HepG2 (cell line): Measurements from ENCODE around the gene RUFY2. TPM values are rescaled to one million over a fixed set of nuclear protein-coding genes. Genes with fewer than 3 reads are reported as not detected.
A peak's percentile ranks its signal among the peaks of the same experiment; 100 is the strongest.

Experiments used
- CERS6 ChIP-seq: sonication (generic); formaldehyde crosslinking; IDR thresholded peaks from 2 replicates; pipeline ENCODE4 v1.5.0; 2020; ENCODE audit warnings: missing genetic modification reagents
- DPF2 ChIP-seq: sonication (generic); formaldehyde crosslinking; IDR thresholded peaks from 2 replicates; pipeline ENCODE4 v1.4.0; 2020; ENCODE audit warnings: mild to moderate bottlenecking, low read depth, missing genetic modification reagents, borderline replicate concordance
- ETV5 ChIP-seq: IDR thresholded peaks from 2 replicates; pipeline ENCODE4 v1.6.1; 2018; ENCODE audit warnings: missing biosample characterization, missing genetic modification reagents, inconsistent platforms, borderline replicate concordance
- FOXP1 ChIP-seq, 2 experiments: fragments of 450-650 bp in 1 of 2; IDR thresholded peaks; 2 replicates each; pipeline ENCODE4 v1.6.1; 2017 to 2018; ENCODE audit warnings: antibody characterized with exemption in 1 of 2
- GFI1 ChIP-seq: sonication (generic); formaldehyde crosslinking; IDR thresholded peaks from 2 replicates; pipeline ENCODE4 v1.5.0; 2020; ENCODE audit warnings: missing genetic modification reagents, mild to moderate bottlenecking, borderline replicate concordance
- HDAC1 ChIP-seq: sonication (generic); formaldehyde crosslinking; IDR thresholded peaks from 2 replicates; pipeline ENCODE4 v1.5.1; 2020; ENCODE audit warnings: mild to moderate bottlenecking, missing genetic modification reagents
- KAT8 ChIP-seq: IDR thresholded peaks from 2 replicates; pipeline ENCODE4 v1.6.1; 2016; ENCODE audit warnings: missing genetic modification reagents, missing compliant biosample characterization
- KDM3A ChIP-seq: IDR thresholded peaks from 2 replicates; pipeline ENCODE4 v1.6.1; 2018; ENCODE audit warnings: low read depth, missing compliant biosample characterization
- KLF15 ChIP-seq: sonication (generic); formaldehyde crosslinking; IDR thresholded peaks from 2 replicates; pipeline ENCODE4 v1.8.1; 2023; ENCODE audit warnings: borderline replicate concordance, mild to moderate bottlenecking, inconsistent platforms, missing genetic modification reagents, mixed read lengths
- POLR2G ChIP-seq: fragments of 200-400 bp; formaldehyde crosslinking; IDR thresholded peaks from 2 replicates; pipeline ENCODE4 v1.6.1; 2018; ENCODE audit warnings: mild to moderate bottlenecking, low read depth, low read length, moderate library complexity
- RAD21 ChIP-seq: fragments of 450-650 bp; formaldehyde crosslinking; IDR thresholded peaks from 2 replicates; pipeline ENCODE4 v1.5.0; 2020; ENCODE audit warnings: mild to moderate bottlenecking
- REL ChIP-seq: sonication (generic); formaldehyde crosslinking; conservative IDR thresholded peaks from 2 replicates; pipeline ENCODE4 v1.8.0; 2022; ENCODE audit warnings: mild to moderate bottlenecking, missing genetic modification reagents, moderate library complexity
- SMYD3 ChIP-seq: sonication (generic); formaldehyde crosslinking; IDR thresholded peaks from 2 replicates; pipeline ENCODE4 v1.8.1; 2023; ENCODE audit warnings: mild to moderate bottlenecking, missing genetic modification reagents
- U2AF2 ChIP-seq: fragments of 200-400 bp; formaldehyde crosslinking; IDR thresholded peaks from 2 replicates; pipeline ENCODE4 v1.6.1; 2017; ENCODE audit warnings: low read depth, mild to moderate bottlenecking, low read length
- ZFY ChIP-seq: sonication (generic); formaldehyde crosslinking; IDR thresholded peaks from 2 replicates; pipeline ENCODE4 v1.4.0; 2020; ENCODE audit warnings: missing genetic modification reagents
- ZNF10 ChIP-seq: sonication (generic); formaldehyde crosslinking; IDR thresholded peaks from 2 replicates; pipeline ENCODE4 v1.4.0; 2020; ENCODE audit warnings: mild to moderate bottlenecking, low read depth, missing genetic modification reagents, borderline replicate concordance
- ZNF468 ChIP-seq: sonication (generic); formaldehyde crosslinking; IDR thresholded peaks from 2 replicates; pipeline ENCODE4 v1.8.0; 2022; ENCODE audit warnings: mild to moderate bottlenecking, moderate library complexity, missing genetic modification reagents
- ZNF562 ChIP-seq: sonication (generic); formaldehyde crosslinking; IDR thresholded peaks from 2 replicates; pipeline ENCODE4 v1.8.0; 2022; ENCODE audit warnings: missing genetic modification reagents, borderline replicate concordance
- ZNF598 ChIP-seq: sonication (generic); formaldehyde crosslinking; IDR thresholded peaks from 2 replicates; pipeline ENCODE4 v1.5.1; 2020; ENCODE audit warnings: mild to moderate bottlenecking, missing genetic modification reagents, borderline replicate concordance
- ZNF609 ChIP-seq: sonication (generic); formaldehyde crosslinking; IDR thresholded peaks from 2 replicates; pipeline ENCODE4 v1.4.0; 2020; ENCODE audit warnings: mild to moderate bottlenecking, missing genetic modification reagents, borderline replicate concordance
- ZNF678 ChIP-seq: sonication (generic); formaldehyde crosslinking; IDR thresholded peaks from 2 replicates; pipeline ENCODE4 v1.4.0; 2020; ENCODE audit warnings: mild to moderate bottlenecking, missing genetic modification reagents
- ZNF775 ChIP-seq: sonication (generic); formaldehyde crosslinking; IDR thresholded peaks from 2 replicates; pipeline ENCODE4 v1.4.0; 2020; ENCODE audit warnings: missing genetic modification reagents, mild to moderate bottlenecking, moderate library complexity, borderline replicate concordance
- ZZZ3 ChIP-seq: sonication (generic); formaldehyde crosslinking; IDR thresholded peaks from 2 replicates; pipeline ENCODE4 v1.4.0; 2020; ENCODE audit warnings: missing genetic modification reagents, mild to moderate bottlenecking, borderline replicate concordance
- polyA plus RNA-seq, 8 experiments: library from polyadenylated mRNA; depleted of rRNA in 3 of 8; stranded (reverse) in 7 of 8; unstranded in 1 of 8; fragments of >200 nt; fragmentation: Illumina TruSeq in 4 of 8; extraction: Trizol in 4 of 8; gene quantifications; 2 replicates each; pipeline versions ENCODE4 v1.2.1 to v1.2.3, GENCODE V29; 2011 to 2016; ENCODE audit warnings: low read depth in 4 of 8, missing spikeins in 1 of 8, mixed read lengths in 1 of 8; ENCODE audit not compliant: insufficient read depth in 1 of 8
- total RNA-seq, 5 experiments: library from RNA; depleted of rRNA; stranded (reverse); fragments of >200 nt; fragmentation: Illumina TruSeq; extraction: Trizol; gene quantifications; 2 replicates each; pipeline ENCODE4 v1.2.3, GENCODE V29; 2016; ENCODE audit warnings: low read depth in 1 of 5
- TF ChIP-seq, protein P1 (sequence below): sonication (generic); formaldehyde crosslinking; IDR thresholded peaks from 2 replicates; pipeline ENCODE4 v1.5.1; 2020; ENCODE audit warnings: mild to moderate bottlenecking, missing genetic modification reagents, moderate library complexity

Gene RUFY2
- total and polyA plus RNA-seq, 2 of the 13 experiments (the other 11 are each of a cell fraction or from before 2014, with no cell fraction given) = 10.1 to 16.1 TPM

DNA sequence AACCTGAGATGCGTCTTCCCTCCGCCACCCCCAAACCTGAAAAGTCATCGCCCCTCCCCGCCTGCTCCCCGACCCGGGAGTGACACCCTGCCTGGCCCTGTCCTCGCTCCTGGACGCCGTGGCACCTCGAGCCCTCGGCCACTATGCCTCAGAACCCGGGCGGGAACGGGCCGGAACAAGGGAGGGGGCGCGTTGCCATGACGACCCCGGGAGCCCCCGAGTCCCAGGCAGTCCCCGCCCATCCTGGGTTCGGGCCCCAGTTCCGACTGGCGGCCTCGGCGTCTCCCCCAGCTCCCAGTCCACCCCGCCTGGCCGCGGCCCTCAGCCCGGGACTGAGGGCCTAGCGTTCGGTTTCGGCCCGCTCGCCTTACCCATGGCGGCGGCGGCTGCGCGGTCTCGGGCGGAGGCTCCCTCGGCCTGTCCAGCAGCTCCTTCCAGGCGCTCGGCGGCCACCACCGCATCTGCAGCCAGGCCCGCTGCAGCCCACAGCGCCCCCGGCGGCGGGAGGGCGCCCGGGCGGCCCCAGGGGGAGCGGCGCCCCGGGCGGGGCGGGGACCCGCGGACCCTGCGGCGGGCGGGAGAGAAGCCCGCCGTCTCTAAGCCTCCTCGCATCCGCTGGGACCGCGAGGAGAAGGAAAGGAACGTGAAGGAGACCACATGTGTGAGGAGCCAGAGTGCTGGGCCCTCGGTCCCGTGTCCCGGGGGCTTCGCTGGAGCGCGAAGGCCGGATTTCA lies at the start of gene RUFY2 (continued):
- TF ChIP-seq ZNF598 = no peak; the same call in 1 of the 2 replicates
- no peak for TF ChIP-seq KLF15 (CRISPR knock-in tag)
- TF ChIP-seq ZZZ3 = no peak
- no peak for TF ChIP-seq ZNF562 (CRISPR knock-in tag)
- no peak; the same call in 1 of the 2 replicates for TF ChIP-seq GFI1 (CRISPR knock-in tag)
- TF ChIP-seq ZNF678 (CRISPR knock-in tag) = no peak
- TF ChIP-seq ZNF468 (CRISPR knock-in tag) = no peak
- TF ChIP-seq HDAC1 (CRISPR knock-in tag) = peak; percentile 90
- no peak; the same call in 1 of the 2 replicates for TF ChIP-seq REL (CRISPR knock-in tag)
- no peak; the same call in 1 of the 2 replicates for TF ChIP-seq U2AF2
- TF ChIP-seq, protein P1, sequence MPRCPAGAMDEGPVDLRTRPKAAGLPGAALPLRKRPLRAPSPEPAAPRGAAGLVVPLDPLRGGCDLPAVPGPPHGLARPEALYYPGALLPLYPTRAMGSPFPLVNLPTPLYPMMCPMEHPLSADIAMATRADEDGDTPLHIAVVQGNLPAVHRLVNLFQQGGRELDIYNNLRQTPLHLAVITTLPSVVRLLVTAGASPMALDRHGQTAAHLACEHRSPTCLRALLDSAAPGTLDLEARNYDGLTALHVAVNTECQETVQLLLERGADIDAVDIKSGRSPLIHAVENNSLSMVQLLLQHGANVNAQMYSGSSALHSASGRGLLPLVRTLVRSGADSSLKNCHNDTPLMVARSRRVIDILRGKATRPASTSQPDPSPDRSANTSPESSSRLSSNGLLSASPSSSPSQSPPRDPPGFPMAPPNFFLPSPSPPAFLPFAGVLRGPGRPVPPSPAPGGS (CRISPR knock-in tag) = peak; percentile 82
- TF ChIP-seq ZNF10 (CRISPR knock-in tag) = no peak
- no peak for TF ChIP-seq FOXP1 (IDR thresholded peaks at IDR 0.05)
- no peak for TF ChIP-seq FOXP1 (CRISPR knock-in tag; IDR thresholded peaks at IDR 0.05)
- no peak for TF ChIP-seq CERS6 (CRISPR knock-in tag)
- TF ChIP-seq ZNF775 = no peak
- TF ChIP-seq ZFY = peak; percentile 90
- TF ChIP-seq ETV5 (CRISPR knock-in tag) = peak; percentile 71; the same call in 1 of the 2 replicates
- no peak for TF ChIP-seq KAT8
- no peak for TF ChIP-seq SMYD3 (CRISPR knock-in tag)
- TF ChIP-seq ZNF609 = peak; percentile 49; the same call in 1 of the 2 replicates
- no peak for TF ChIP-seq DPF2 (CRISPR knock-in tag)
- TF ChIP-seq KDM3A = no peak
- peak; percentile 80 for TF ChIP-seq RAD21 (CRISPR knock-in tag)
- TF ChIP-seq POLR2G = peak; percentile 86
